ENCODE measurements around the gene MYRFL. TPM values are rescaled to one million over a fixed set of nuclear protein-coding genes. Genes with fewer than 3 reads are reported as not detected.

The MYRFL gene
- polyA plus RNA-seq, 12 donors: 0.23 to 1.9 (median 0.41) TPM; not detected in 2

DNA sequence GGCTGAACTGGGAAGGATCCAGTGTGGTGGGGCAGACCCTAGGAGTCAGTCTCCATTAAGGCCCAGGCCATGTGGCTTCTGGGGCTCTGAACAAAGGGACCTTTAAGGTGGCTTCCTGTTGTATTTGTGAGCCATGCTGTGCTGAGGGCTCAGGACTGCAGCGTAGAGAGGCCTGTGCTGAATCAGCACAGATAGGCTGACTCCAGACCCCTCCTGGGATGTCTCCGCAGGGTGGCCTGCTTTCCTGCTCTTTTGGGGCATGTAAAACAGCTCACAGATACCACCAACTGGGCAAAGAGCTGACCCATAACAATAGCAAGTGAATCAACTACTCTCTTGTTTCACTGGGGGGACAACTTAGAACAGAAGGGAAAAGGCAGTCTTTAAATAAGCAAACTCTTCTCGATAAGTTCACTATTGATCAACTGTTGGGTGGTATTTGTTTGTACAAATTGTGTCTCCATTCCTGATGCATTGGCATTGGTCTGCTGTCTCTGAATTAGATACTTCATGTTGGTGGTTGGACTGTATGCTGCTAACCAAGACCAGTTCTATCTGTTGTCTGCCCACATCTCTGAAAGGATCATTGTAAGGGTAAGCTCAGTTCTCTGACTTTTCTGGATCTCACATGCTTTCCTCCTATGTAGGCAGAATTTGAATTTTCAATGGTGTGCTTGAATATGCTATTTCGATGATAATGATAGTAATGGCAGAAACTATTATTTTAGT, 71.8 kb downstream of the MYRFL start:
- no peak for DNase-seq

DNA sequence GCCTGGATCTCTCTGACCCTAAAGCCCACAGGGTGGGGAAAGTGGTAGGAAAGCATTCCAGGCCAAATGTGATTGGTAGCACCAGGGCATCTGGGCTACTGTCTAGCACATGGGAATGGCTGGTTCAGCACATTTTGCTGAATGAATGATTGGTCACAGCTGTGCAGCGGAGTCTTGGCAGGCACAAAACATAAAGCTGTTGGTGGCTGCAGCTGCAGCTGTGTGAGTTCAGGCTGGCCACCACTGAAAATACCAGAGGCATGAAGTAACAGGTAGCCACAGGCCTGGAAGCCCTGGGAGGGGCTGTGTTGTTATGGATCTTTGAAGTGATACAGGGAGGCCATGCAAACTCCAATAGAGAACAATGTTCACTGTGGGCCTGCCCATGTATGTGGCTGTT, 72.7 kb downstream of the MYRFL start:
- peak; percentile 81 for DNase-seq

DNA sequence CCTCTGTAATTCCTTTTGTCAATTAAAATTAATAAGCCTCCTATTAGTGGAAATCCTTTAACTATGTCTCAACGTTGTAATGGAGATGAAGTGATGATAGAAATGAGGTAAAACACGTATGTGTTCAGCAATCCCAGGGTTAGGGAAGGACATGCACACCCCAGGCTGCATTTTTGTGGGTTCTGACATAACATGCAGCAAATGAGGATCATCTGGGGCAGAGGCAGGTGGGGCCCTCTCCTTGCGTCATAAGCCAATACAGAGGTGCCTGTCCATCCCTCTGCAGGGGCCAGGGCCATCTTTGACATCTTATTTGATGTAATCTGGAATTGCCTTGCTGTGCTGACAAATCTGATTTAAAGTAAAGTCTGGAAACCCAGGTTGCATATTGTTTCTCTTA, 73.2 kb downstream of the MYRFL start:
- DNase-seq: no peak

DNA sequence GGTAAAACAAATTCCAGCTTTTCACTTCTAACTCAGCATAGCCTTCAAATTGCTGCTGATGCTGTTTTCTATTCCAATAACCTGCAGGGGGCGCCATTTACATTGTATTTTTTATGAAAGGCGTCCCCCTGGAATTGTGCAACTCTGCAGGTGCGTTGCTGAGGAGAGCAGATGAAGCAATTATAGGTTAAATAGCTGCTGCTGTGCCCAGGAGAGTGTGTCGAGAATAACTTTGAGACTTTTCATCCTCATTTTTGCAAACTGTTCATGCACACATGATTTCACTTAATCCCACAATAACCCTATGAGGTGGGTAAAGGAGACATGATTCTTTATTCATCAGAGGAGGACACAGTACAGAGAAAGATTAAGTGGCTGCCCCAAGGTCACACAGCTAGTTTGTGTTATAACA, 75.7 kb downstream of the MYRFL start:
- peak; percentile 93 for DNase-seq

DNA sequence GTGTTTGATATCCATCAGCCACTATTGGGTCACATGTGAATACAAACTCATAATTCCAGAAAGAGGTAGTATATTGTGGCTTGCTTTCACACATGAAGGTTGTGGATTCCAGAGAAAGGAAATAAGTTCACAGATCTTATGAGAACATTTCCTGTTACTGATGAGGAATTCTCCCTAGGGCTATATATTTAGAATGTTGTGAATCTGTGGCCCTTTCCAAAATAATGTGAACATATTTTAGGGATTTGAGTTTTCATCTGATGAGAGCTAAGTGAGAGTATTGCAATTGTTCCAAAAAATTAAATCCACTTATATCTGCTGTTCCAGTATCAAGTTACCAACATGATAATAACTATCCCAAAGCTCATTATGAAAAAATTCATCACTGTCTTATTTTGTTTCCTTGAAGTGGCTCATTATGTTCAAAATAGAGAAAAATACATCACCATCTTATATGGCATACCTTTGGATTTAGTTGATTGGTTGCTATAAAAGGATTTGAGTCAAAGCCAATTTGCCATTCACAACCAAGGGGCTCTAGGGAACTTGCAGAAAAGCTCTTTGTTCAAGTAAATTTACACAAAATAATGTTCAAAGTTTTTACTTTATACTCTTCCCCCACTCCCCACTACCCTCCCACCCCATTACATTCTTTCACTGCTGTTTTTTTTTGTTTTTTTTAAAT, 76.3 kb downstream of the MYRFL start:
- DNase-seq: peak; percentile 51

DNA sequence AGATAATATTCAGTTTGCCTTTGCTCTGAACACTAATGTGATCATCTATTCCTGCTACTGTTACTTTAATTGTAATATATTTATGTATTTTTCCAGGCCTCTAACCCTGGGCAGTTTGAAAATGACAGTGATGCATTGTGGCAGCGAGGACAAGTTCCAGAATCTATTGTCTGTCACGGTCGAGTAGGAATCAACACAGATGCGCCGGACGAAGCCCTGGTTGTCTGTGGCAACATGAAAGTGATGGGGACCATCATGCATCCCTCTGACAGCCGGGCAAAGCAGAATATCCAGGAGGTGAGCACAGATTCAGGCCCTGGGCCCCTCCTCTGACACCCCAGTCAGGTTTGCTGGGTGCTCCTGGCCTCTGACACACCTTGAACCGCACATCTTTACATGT, 78.5 kb downstream of the MYRFL start:
- DNase-seq: no peak

DNA sequence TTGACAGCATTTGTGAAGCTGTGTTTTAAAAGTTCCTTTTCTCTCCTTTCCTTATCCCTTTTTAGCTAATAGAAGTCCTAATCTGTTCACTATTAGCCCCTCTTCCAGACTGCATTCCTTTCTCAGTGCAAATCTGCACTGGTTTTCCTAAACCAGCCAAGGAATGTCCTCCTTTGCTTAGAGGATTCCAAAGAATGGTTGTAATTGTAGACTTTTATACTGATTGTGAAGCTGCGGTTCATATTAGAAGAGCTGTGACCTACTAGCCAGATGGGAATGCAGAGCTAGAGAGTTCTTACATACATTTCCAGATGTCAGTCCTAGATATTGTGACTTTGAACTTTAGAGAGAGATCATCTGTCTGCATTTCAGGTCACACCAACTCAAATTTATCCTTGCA, 79.8 kb downstream of the MYRFL start:
- DNase-seq: no peak

DNA sequence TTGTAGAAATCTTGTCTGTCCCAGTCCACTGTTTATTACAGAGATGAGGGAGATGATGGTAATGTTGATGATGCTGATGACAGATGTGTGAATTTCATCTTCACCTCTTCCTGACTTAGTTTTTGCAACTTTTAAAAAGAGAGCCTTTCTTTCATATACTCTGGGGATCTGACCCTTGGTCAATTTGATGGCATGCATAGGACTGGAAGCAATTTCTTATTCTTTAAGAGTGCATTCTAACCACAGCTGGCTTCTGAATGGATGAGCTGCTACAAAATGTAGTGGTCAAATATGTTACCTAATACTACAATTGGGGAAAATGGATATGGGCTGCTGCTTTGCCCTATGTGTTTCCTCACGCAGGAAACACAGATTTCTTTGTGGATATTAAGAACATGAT, 80.8 kb downstream of the MYRFL start:
- DNase-seq: no peak

DNA sequence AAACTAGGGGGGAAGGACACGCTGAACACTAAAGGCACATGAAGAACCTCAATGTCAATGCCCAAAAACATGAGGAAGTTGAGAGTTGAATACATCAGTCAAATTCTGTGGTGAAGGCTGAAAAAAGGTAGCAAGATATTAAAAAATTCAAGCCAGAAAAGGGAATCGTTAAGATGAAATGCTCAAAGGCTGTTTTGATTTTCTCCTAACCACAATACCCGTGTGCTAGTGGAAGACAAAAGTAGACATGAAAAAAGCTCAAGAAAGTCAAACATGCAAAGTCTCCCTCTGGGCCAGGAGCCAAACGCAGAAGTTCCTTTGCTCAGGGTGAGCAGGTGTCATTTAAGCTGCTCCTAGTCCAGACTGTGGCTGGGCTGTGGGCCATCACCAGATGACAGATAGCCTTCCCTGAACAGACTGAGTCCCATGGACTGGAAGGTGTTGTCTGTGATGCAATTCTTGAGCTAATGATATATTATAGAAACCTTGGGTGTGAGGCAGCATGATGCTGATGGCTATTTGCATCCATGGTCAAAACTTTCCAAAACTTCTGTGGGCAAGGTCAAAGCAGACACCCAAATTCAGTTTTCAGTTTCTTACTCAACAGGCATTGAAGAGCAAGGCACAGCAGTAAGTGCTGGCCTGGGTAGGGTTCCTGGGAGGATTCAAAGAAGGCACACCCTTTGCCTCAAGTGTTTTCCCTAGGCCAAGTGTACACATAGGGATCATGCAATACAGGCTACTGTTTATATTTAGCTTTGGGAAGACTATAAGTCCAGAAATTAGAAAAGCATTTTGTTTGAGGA, 81.6 kb downstream of the MYRFL start:
- DNase-seq: no peak

DNA sequence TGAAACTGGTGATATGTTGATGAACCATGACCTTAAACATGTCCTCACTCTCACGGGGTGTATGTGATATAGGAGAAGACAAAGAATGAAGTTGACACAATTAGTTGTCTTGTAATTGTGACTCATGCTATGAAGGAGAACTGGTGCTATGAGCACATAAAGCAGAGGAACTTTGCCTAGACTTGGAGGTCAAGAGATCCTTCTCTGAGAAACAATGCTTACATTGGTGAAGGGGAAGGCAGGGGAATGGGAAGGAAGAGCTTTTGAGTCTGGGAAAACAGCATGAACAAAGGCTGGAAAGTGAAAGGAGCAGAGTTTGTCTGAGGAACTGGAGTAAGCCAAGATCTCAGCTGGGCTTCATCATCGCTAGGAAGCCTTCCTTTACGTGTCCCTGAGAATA, 83.2 kb downstream of the MYRFL start:
- DNase-seq: no peak

DNA sequence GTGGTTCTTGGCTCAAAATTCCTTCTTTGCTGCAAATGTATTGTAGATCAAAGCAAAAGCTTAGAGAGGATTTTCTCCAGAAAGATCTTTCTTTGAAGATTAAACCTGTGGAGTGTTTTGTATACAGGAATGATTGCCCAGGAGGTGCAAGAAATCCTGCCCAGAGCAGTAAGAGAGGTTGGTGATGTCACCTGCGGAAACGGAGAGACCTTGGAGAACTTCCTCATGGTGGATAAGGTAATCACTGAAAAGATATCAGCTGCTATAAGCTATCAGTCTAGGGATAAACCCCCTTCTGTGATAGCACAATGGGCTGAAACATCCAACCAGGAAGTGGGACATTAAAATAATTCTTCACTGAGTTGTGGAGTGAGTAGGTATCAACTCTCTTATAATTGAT, 85.7 kb downstream of the MYRFL start:
- no peak for DNase-seq

DNA sequence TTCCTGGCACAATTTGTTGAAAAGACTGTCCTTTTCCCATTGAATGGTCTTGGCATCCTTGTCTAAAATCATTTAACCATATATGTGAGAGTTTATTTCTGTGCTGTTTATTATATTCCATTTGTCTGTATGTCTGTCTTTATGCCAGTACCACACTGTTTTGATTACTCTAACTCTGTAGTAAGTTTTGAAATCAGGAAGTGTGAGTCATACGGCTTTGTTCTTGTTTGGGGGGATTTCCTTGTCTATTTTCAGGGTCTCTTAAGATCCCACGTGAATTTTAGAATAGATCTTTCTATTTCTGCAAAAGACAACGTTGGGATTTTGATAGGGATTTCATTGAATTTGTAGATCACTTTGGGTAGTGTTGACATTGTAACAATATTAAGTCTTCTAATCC, 88.5 kb downstream of the MYRFL start:
- no peak for DNase-seq

DNA sequence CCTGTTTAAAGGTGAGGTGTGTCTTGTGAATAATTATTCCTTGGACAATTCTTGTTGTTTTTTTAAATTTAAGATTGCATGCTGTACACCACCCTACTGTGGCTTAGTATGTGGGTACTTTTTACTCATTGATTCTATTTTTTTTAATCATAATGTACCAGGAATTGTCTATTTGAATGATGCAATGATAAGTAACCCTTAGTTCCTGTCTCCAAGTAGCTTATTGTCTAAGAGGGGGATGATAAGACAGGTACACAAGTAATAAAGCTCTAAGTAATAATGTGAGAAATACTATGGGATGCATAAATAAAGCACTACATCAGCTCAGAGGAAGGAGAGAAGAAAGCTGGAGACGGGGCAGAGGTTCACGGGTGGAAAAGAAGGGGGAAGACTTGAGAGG, 90.9 kb downstream of the MYRFL start:
- DNase-seq: no peak

DNA sequence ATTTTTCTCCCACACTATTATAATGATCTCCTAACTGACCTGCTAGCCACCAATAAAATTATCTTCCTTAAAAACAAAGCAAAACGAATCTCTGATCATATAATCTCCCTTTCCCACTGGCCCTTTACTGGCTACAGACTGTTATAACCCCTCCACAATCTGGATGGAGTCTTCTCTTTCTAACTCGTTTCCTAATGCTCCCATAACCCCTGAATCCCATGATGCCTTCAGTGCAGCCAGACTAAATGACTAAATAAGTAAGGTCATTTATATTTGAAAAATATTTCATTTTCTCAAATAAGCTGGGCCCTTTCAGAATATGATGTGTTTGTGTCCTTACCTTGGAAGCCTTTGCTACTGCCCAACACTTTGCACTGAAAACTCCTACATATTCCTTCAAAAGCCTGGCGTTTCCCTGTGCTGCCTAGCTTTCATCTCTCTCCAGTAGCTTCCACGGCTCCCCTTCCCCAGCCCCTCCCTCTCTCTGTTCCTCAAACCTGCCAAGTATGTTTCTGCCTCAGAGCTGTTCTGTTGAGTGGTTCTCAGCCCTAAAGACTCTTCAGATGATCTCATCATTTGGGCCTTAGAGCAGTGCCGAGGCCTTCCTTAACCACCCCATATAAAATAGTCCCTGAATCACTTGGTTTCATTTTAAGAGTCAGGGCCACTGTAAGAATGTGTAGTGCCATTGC, 91.7 kb downstream of the MYRFL start:
- peak; percentile 63 for DNase-seq

DNA sequence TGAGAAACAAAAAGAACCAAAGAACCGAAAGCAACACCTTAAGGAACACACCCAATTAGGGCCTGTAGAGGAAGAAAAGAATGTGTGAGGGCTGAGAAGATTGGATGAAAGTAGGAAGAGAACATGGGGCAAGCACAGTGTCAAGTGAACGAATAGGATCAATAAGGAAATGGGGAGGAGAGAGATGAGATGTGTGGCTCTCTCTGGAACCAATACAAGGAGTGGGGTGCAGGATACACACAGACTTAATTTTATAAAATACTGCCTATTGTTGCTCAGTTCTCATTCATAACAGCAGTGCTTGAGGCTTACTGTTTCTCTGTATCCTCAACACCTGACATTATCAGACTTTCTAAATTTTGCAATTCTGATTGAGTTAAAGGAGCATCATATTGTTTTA, 93.3 kb downstream of the MYRFL start:
- DNase-seq: no peak

DNA sequence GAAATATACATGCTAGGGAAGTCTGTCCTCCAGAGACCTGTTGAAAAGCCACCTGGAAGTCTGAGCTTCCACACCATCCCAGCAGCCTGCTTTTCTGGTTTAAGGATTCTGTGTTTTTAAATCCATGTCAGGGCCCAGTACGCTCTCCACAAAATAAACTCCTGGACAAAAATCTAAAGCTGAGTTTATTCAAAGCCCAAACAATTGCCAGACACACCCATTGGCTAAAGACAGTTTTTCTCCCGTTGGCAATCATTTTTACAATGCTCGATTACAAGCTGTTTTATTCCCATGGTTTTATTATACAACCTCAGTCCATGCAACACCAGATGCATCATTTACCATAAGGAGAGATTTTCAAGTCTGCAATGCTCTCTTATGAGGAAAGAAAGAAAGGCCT, 94.5 kb downstream of the MYRFL start:
- peak; percentile 56 for DNase-seq

DNA sequence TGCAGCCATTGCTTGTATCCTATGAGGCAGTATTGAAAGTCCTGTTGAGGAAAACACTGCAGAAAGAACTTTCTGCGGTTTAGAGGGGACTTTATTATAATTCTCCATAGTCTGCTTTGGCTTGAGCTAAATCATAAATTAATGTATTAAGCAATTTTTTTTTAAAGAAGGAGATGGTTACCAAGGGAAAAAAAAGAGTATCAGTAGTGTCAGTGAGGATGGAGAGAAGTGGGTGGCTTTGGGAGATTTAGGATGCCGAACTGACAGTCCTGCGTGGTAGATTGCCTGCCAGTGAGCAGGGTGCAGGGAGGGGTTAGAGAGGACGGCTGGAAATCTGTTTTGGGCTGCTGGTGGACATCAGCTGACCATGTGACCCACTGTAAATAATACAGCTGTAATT, 96.8 kb downstream of the MYRFL start:
- no peak for DNase-seq

DNA sequence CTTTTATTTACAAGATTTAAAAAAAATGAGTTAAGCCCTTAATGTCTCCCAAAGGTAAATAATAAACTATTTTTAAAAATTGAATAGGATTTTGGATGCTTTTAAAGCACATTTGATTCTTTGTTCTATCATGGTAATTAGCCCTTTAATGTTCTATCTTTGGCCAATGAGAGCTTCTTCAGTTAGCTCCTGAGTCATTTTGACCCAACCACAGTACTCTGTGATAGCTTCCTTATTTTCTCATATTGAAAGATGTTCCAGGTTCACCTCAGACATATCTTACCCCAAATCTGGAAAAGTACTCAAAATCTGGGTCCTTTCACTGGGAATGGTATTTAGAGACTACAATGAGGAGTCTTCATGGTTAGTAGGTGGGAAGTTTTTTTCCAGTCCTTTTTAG, 98.0 kb downstream of the MYRFL start:
- DNase-seq: no peak

DNA sequence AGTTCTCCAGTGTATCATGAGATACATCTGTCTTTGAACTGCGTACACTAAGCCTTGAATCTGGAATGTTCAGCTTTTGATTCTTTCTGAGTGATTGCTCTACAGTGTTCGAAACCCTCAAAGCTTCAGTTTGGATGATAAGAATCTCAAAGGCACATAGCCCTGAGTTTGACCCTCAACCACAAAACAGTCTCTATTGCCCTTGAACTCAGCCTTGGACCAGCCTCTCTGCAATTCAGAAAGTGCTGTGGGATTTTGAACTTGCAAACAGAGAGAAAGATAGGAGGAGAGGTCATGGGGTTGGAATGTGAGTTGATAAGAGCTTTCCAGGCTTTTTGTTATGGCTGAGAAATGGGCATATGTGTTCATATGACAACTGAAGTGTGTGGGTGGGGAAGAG, 100.3 kb downstream of the MYRFL start:
- DNase-seq: no peak

DNA sequence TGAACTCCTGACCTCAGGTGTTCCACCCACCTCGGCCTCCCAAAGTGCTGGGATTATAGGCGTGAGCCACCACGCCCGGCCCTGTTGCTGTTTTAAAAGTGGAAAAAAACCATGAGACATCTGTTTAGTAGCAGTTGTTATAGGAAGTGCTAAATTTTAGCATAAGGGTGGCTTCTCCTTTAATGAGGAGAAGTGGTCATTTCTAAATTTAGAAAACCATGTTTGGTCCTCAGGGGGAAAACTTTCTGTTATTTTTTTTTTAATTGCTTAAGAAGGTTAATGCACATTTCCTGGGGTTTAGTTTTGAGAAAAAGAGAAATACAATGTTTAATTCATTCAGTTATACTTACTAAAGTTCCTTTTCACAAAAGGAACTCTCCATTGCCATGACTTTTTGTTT, 102.1 kb downstream of the MYRFL start:
- no peak for DNase-seq

DNA sequence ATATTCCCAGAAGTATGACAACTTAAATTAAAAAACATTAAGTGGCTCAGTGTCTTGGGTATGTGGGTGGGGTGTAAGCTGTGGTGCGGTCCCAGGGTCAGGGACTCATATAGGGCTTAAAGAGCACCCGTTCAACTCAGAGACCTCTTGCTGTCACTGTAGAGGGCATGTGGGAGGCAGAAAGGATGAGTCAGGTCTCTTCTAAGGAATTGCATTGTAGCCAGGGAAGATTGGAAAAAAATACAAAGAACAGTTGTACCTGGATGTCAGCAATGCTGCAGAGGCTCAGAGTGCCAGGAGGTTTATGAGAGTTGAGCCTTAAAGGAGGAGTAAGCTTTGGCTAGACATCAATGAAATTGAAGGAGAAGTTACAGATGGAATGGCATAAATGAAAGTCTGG, 104.1 kb downstream of the MYRFL start:
- no peak for DNase-seq

DNA sequence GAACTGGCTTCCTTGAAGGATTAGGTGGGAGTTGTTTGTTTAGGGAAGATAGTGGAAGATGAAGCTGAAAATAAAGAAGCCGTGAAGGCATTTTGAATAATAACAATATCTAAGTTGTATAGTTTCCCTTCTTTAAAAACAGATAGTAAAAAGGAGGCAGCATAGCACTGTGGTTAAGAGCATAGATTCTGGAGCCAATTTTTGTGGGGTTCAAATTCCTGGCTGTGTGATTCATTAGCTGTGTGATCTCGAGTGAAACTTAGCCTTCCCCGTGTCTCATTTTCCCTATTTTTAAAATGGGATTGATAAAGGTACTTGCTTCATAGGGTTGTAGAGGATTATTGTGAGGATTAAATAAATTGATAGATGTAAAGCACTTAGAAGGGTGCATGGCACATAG, 104.5 kb downstream of the MYRFL start:
- no peak for DNase-seq
